ENCODE results near the gene GNG2. TPM values are rescaled to one million over a fixed set of nuclear protein-coding genes. Genes with fewer than 3 reads are reported as not detected.

The GNG2 gene
- total and polyA plus RNA-seq, 10 of the 15 experiments (the other 5 are each of a cell fraction or from before 2014, with no cell fraction given), result 31.6 to 114 (median 66.4) TPM

DNA sequence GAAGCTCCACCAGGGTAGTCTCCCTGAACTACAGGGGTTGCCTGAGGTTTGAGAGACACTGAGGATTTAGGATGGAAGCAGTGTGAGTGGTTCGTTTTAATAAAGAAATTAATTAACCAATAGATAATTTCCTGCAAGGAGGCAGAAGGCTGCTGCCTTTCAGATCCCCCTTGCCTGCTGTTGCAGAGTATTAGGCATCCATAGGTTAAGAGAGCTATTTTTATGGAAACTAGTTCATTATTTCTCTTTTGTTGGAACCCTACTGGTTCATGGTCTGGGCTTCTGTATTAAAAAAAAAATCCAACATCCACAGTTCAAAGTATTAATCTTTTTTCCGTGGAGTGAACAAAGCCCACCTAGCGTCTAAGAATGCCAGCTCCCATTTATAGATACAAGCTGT, 78.4 kb downstream of the GNG2 start:
- H3K4me2 ChIP-seq (ENCODE audit: control insufficient read depth, insufficient read depth), result no peak overlapping the region
- no peak overlapping the region for H3K4me3 ChIP-seq
- no TSS peak for BruUV-seq (replicated peaks)
- POLR2A ChIA-PET, result interaction anchor here (1.0 kb wide), 1 partner anchor 47 kb away, joined by 3 read pairs; no protein-coding TSS in a partner anchor
- TF ChIP-seq, protein P1, sequence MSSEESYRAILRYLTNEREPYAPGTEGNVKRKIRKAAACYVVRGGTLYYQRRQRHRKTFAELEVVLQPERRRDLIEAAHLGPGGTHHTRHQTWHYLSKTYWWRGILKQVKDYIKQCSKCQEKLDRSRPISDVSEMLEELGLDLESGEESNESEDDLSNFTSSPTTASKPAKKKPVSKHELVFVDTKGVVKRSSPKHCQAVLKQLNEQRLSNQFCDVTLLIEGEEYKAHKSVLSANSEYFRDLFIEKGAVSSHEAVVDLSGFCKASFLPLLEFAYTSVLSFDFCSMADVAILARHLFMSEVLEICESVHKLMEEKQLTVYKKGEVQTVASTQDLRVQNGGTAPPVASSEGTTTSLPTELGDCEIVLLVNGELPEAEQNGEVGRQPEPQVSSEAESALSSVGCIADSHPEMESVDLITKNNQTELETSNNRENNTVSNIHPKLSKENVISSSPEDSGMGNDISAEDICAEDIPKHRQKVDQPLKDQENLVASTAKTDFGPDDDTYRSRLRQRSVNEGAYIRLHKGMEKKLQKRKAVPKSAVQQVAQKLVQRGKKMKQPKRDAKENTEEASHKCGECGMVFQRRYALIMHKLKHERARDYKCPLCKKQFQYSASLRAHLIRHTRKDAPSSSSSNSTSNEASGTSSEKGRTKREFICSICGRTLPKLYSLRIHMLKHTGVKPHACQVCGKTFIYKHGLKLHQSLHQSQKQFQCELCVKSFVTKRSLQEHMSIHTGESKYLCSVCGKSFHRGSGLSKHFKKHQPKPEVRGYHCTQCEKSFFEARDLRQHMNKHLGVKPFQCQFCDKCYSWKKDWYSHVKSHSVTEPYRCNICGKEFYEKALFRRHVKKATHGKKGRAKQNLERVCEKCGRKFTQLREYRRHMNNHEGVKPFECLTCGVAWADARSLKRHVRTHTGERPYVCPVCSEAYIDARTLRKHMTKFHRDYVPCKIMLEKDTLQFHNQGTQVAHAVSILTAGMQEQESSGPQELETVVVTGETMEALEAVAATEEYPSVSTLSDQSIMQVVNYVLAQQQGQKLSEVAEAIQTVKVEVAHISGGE (CRISPR knock-in tag; IDR thresholded peaks at IDR 0.05), result no peak
- TF ChIP-seq SREBF2 (IDR thresholded peaks at IDR 0.05; ENCODE audit: low read length) (no peak), STAT1 (conservative IDR thresholded peaks at IDR 0.05) (no peak)
- H2AFZ ChIP-seq (ENCODE audit: control insufficient read depth, low read depth, low read length), result no peak overlapping the region
- RAD21 ChIA-PET (ENCODE audit: unreplicated experiment), result interaction anchor here (0.8 to 1.6 kb wide), 6 partner anchors 34 to 111 kb away, joined by 3 to 5 read pairs (median 4); no protein-coding TSS in a partner anchor
- DNase-seq (ENCODE audit: low read depth, low spot score) (no peak), ATAC-seq (no peak), FAIRE-seq (no peak)
- in situ Hi-C loops (cut with MboI) (no loop called here), intact Hi-C loops (cut with micrococcal nuclease; ENCODE audit: unreplicated experiment) (no loop called here)
- H3K9me3 ChIP-seq (replicated peaks; ENCODE audit: control insufficient read depth, insufficient read depth, low read length), result no peaks in the 10 kb centered on the region; the same call in 2 of the 3 replicates
- H3K9ac ChIP-seq (ENCODE audit: control insufficient read depth, insufficient read depth, low read length), result no peak overlapping the region
- WGBS (ENCODE audit: insufficient coverage, insufficient replicate concordance, low lambda C conversion rate, missing lambda C conversion rate), result 97% methylated on average over 3 of the region's 3 CpGs
- SMC1A ChIA-PET (ENCODE audit: uncharacterized antibody, unreplicated experiment), result interaction anchor here (0.8 to 1.5 kb wide), 12 partner anchors 9 to 76 kb away, joined by 3 to 5 read pairs (median 3); no protein-coding TSS in a partner anchor
- no peaks in the 10 kb centered on the region for H3K79me2 ChIP-seq (ENCODE audit: control insufficient read depth, insufficient read depth, low read length)
- no peaks in the 10 kb centered on the region for H3K36me3 ChIP-seq (ENCODE audit: control insufficient read depth in 2 of 2, insufficient read depth in 2 of 2, low read length in 1 of 2)
- H3K4me1 ChIP-seq (ENCODE audit: control insufficient read depth, insufficient read depth, low read length), result peaks cover 2% of the 10 kb centered on the region; the same call in 1 of the 2 replicates
- CTCF ChIA-PET, result interaction anchor here (0.6 to 0.9 kb wide), 3 partner anchors 11 to 75 kb away, joined by 3 read pairs; no protein-coding TSS in a partner anchor
- no peaks in the 10 kb centered on the region for H4K20me1 ChIP-seq (ENCODE audit: control insufficient read depth, insufficient read depth)
- no peaks in the 10 kb centered on the region for H3K27me3 ChIP-seq (replicated peaks in 1 of 2; ENCODE audit: control insufficient read depth in 2 of 2, insufficient read depth in 2 of 2, low read length in 1 of 2)
- H3K27ac ChIP-seq (ENCODE audit: control insufficient read depth, insufficient read depth), result no peak overlapping the region
